Tibial nerve (tissue), 4 donors: Measurements from ENCODE around the gene MUC5B.
"Not testable (repeated sequence)": the region's sequence is repeated elsewhere in the genome, so short reads cannot be mapped to it uniquely, and the experiment has no call there.

Experiments
- EP300 ChIP-seq, 2 donors: sonication (generic); formaldehyde crosslinking; IDR thresholded peaks; one replicate each; pipeline ENCODE4 v1.6.1; 2017; ENCODE audit warnings: antibody characterized with exemption in 2 of 2, mild to moderate bottlenecking in 1 of 2
- POLR2A ChIP-seq, 2 donors: fragments of 450-650 bp; IDR thresholded peaks; one replicate each; pipeline ENCODE4 v1.6.1; 2017; ENCODE audit warnings: antibody characterized with exemption in 2 of 2, mild to moderate bottlenecking in 2 of 2, moderate library complexity in 2 of 2
- TF ChIP-seq, protein P1 (sequence below), 5 experiments: fragments of 200-600 bp in 3 of 5; fragments of 450-650 bp in 2 of 5; sonication (generic) in 3 of 5; IDR thresholded peaks; one replicate each; pipeline ENCODE4 v1.5.1; 2016 to 2019; ENCODE audit warnings: antibody characterized with exemption in 5 of 5, mild to moderate bottlenecking in 3 of 5, moderate library complexity in 2 of 5

DNA sequence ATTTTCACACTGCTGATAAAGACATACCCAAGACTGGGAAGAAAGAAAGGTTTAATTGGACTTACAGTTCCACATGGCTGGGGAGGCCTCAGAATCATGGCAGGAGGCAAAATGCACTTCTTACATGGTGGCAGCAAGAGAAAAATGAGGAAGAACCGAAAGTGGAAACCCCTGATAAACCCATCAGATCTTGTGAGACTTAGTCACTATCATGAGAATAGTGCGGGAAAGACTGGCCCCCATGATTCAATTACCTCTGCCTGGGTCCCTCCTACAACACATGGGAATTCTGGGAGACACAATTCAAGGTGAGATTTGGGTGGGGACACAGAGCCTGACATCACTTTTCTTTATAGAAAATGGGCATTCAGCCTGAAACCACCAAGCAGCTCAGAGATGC, 44.1 kb downstream of the MUC5B start:
- TF ChIP-seq, protein P1, sequence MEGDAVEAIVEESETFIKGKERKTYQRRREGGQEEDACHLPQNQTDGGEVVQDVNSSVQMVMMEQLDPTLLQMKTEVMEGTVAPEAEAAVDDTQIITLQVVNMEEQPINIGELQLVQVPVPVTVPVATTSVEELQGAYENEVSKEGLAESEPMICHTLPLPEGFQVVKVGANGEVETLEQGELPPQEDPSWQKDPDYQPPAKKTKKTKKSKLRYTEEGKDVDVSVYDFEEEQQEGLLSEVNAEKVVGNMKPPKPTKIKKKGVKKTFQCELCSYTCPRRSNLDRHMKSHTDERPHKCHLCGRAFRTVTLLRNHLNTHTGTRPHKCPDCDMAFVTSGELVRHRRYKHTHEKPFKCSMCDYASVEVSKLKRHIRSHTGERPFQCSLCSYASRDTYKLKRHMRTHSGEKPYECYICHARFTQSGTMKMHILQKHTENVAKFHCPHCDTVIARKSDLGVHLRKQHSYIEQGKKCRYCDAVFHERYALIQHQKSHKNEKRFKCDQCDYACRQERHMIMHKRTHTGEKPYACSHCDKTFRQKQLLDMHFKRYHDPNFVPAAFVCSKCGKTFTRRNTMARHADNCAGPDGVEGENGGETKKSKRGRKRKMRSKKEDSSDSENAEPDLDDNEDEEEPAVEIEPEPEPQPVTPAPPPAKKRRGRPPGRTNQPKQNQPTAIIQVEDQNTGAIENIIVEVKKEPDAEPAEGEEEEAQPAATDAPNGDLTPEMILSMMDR (IDR thresholded peaks at IDR 0.05): not testable (repeated sequence)
- TF ChIP-seq POLR2A, EP300 (IDR thresholded peaks at IDR 0.05): not testable (repeated sequence)
